ENCODE results near the gene ACTN2. TPM values are rescaled to one million over a fixed set of nuclear protein-coding genes. Genes with fewer than 3 reads are reported as not detected.

Gene ACTN2
- total RNA-seq, 1 experiment from 2014 or later: 0.49 TPM

GRCh38 chr1:236747311-236747985, 61.1 kb downstream of the ACTN2 start:
- in situ Hi-C loops (cut with HindIII; ENCODE audit: low pct_unique_long_range_greater_than_20kb, low sequenced_read_pairs): no loop called here
- Histone ChIP-seq H3K4me1 (ENCODE audit: control insufficient read depth, insufficient read depth, low read length) (no peaks in the 10 kb centered on the region), H3K36me3 (ENCODE audit: control insufficient read depth, insufficient read depth, low read length) (no peaks in the 10 kb centered on the region), H3K27me3 (ENCODE audit: control insufficient read depth, insufficient read depth, low read length) (no peaks in the 10 kb centered on the region; the same call in 1 of the 2 replicates), H3K9me3 (ENCODE audit: control insufficient read depth, insufficient read depth, low read depth, low read length) (no peaks in the 10 kb centered on the region), H3K27ac (ENCODE audit: low read length) (no peak overlapping the region), H3K4me3 (ENCODE audit: low read depth in 2 of 2, low read length in 2 of 2) (no peak overlapping the region)
- DNase-seq (ENCODE audit: low read depth, low spot score): no peak
- ChIA-PET CTCF (no interaction called here), POLR2A (no interaction called here)
- TF ChIP-seq POLR2AphosphoS5 (IDR thresholded peaks at IDR 0.05; ENCODE audit: low read depth, low read length): no peak
- TF ChIP-seq, protein P1, sequence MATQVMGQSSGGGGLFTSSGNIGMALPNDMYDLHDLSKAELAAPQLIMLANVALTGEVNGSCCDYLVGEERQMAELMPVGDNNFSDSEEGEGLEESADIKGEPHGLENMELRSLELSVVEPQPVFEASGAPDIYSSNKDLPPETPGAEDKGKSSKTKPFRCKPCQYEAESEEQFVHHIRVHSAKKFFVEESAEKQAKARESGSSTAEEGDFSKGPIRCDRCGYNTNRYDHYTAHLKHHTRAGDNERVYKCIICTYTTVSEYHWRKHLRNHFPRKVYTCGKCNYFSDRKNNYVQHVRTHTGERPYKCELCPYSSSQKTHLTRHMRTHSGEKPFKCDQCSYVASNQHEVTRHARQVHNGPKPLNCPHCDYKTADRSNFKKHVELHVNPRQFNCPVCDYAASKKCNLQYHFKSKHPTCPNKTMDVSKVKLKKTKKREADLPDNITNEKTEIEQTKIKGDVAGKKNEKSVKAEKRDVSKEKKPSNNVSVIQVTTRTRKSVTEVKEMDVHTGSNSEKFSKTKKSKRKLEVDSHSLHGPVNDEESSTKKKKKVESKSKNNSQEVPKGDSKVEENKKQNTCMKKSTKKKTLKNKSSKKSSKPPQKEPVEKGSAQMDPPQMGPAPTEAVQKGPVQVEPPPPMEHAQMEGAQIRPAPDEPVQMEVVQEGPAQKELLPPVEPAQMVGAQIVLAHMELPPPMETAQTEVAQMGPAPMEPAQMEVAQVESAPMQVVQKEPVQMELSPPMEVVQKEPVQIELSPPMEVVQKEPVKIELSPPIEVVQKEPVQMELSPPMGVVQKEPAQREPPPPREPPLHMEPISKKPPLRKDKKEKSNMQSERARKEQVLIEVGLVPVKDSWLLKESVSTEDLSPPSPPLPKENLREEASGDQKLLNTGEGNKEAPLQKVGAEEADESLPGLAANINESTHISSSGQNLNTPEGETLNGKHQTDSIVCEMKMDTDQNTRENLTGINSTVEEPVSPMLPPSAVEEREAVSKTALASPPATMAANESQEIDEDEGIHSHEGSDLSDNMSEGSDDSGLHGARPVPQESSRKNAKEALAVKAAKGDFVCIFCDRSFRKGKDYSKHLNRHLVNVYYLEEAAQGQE (IDR thresholded peaks at IDR 0.05; ENCODE audit: insufficient read depth in 1 of 2, low read depth in 2 of 2, low read length in 1 of 2): no peak
- TF ChIP-seq, protein P2, sequence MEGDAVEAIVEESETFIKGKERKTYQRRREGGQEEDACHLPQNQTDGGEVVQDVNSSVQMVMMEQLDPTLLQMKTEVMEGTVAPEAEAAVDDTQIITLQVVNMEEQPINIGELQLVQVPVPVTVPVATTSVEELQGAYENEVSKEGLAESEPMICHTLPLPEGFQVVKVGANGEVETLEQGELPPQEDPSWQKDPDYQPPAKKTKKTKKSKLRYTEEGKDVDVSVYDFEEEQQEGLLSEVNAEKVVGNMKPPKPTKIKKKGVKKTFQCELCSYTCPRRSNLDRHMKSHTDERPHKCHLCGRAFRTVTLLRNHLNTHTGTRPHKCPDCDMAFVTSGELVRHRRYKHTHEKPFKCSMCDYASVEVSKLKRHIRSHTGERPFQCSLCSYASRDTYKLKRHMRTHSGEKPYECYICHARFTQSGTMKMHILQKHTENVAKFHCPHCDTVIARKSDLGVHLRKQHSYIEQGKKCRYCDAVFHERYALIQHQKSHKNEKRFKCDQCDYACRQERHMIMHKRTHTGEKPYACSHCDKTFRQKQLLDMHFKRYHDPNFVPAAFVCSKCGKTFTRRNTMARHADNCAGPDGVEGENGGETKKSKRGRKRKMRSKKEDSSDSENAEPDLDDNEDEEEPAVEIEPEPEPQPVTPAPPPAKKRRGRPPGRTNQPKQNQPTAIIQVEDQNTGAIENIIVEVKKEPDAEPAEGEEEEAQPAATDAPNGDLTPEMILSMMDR (IDR thresholded peaks at IDR 0.05): no peak
- TF ChIP-seq SIN3A (IDR thresholded peaks at IDR 0.05; ENCODE audit: borderline replicate concordance, insufficient read depth, low read depth, low read length): no peak
- no peak for TF ChIP-seq TCF7L2 (IDR thresholded peaks at IDR 0.05; ENCODE audit: low read depth, low read length)
- intact Hi-C loops (cut with micrococcal nuclease; ENCODE audit: unreplicated experiment): loop anchor here (10.0 kb wide), 2 partner anchors 133 to 643 kb away; no protein-coding TSS in a partner anchor
- BruUV-seq (replicated peaks): no TSS peak
- ATAC-seq: no peak

- BruUV-seq (replicated peaks): no TSS peak
- H3K27ac ChIP-seq (ENCODE audit: low read length): no peak overlapping the region
- POLR2A ChIA-PET: no interaction called here
- H3K9me3 ChIP-seq (ENCODE audit: control insufficient read depth, insufficient read depth, low read depth, low read length): no peaks in the 10 kb centered on the region
- peak; percentile 67; the same call in 1 of the 2 replicates for ATAC-seq
- TF ChIP-seq, protein P2 (IDR thresholded peaks at IDR 0.05): peak; percentile 42; the same call in 1 of the 2 replicates
- no peak for TF ChIP-seq POLR2AphosphoS5 (IDR thresholded peaks at IDR 0.05; ENCODE audit: low read depth, low read length)
- CTCF ChIA-PET: no interaction called here
- no peaks in the 10 kb centered on the region for H3K36me3 ChIP-seq (ENCODE audit: control insufficient read depth, insufficient read depth, low read length)
- H3K4me1 ChIP-seq (ENCODE audit: control insufficient read depth, insufficient read depth, low read length): no peaks in the 10 kb centered on the region
- H3K27me3 ChIP-seq (ENCODE audit: control insufficient read depth, insufficient read depth, low read length): no peaks in the 10 kb centered on the region; the same call in 1 of the 2 replicates
- no peak overlapping the region for H3K4me3 ChIP-seq (ENCODE audit: low read depth in 2 of 2, low read length in 2 of 2)
- in situ Hi-C loops (cut with HindIII; ENCODE audit: low pct_unique_long_range_greater_than_20kb, low sequenced_read_pairs): no loop called here
- intact Hi-C loops (cut with micrococcal nuclease; ENCODE audit: unreplicated experiment): loop anchor here (10.0 kb wide), 2 partner anchors 134 to 644 kb away; no protein-coding TSS in a partner anchor
- no peak for DNase-seq (ENCODE audit: low read depth, low spot score)
Measured at GRCh38 chr1:236748268-236748870, 62.1 kb downstream of the ACTN2 start.
